ENCODE data around the gene CENPE. TPM values are rescaled to one million over a fixed set of nuclear protein-coding genes. Genes with fewer than 3 reads are reported as not detected.

Gene CENPE
- total RNA-seq, 1 donor from 2014 or later = 3.0 TPM

- H3K27me3 ChIP-seq (ENCODE audit: control insufficient read depth, insufficient read depth, low read length) = no peaks in the 10 kb centered on the region
- H3K36me3 ChIP-seq (ENCODE audit: control insufficient read depth, insufficient read depth, low read length) = no peaks in the 10 kb centered on the region
- no peak overlapping the region for H3K4me3 ChIP-seq (ENCODE audit: low read depth, low read length)
- TF ChIP-seq CTCF (IDR thresholded peaks at IDR 0.05; ENCODE audit: insufficient read depth, low read length, poor library complexity, severe bottlenecking) = no peak
- DNase-seq (ENCODE audit: low read depth) = no peak
These were observed 130.1 kb downstream of the CENPE start for GRCh38 chr4:103067841-103068547.

- Histone ChIP-seq H3K4me3 (ENCODE audit: low read depth, low read length) (no peak overlapping the region), H3K36me3 (ENCODE audit: control insufficient read depth, insufficient read depth, low read length) (no peaks in the 10 kb centered on the region), H3K27me3 (ENCODE audit: control insufficient read depth, insufficient read depth, low read length) (no peaks in the 10 kb centered on the region)
- TF ChIP-seq CTCF (IDR thresholded peaks at IDR 0.05; ENCODE audit: insufficient read depth, low read length, poor library complexity, severe bottlenecking) = no peak
- DNase-seq (ENCODE audit: low read depth) = no peak
These were observed 137.5 kb downstream of the CENPE start for GRCh38 chr4:103060453-103061148.

Other genes with a start within 250 kb of the CENPE start
- gene SLC9B1, start 178.6 kb downstream of the CENPE start, total RNA-seq = 0.21 and 4.2 TPM in 2 replicates
- gene SLC9B2, start 121.6 kb downstream of the CENPE start, total RNA-seq = 11.8 and 19.4 TPM in 2 replicates
- gene BDH2, start 98.5 kb downstream of the CENPE start, total RNA-seq = 43.3 and 44.5 TPM in 2 replicates